ENCODE data around the gene SLAMF1. TPM values are rescaled to one million over a fixed set of nuclear protein-coding genes. Genes with fewer than 3 reads are reported as not detected.

The SLAMF1 gene
- total and polyA plus RNA-seq, 2 of the 13 experiments (the other 11 are each of a cell fraction or from before 2014, with no cell fraction given) = not detected

GRCh38 chr1:160580221-160580812, 66.5 kb downstream of the SLAMF1 start:
- H2AFZ ChIP-seq (ENCODE audit: low read length) = no peak overlapping the region
- TF ChIP-seq PHF21A (CRISPR knock-in tag; IDR thresholded peaks at IDR 0.05) (no peak), IKZF4 (CRISPR knock-in tag; IDR thresholded peaks at IDR 0.05; ENCODE audit: borderline replicate concordance, low read depth, not compliant biosample characterization) (no peak), ZNF766 (CRISPR knock-in tag; IDR thresholded peaks at IDR 0.05; ENCODE audit: borderline replicate concordance) (no peak), KLF6 (CRISPR knock-in tag; IDR thresholded peaks at IDR 0.05) (no peak), ZKSCAN8 (CRISPR knock-in tag; IDR thresholded peaks at IDR 0.05; ENCODE audit: borderline replicate concordance) (no peak), AHDC1 (CRISPR knock-in tag; IDR thresholded peaks at IDR 0.05; ENCODE audit: borderline replicate concordance) (no peak), ZNF746 (CRISPR knock-in tag; IDR thresholded peaks at IDR 0.05) (no peak), BRCA1 (CRISPR knock-in tag; IDR thresholded peaks at IDR 0.05) (no peak)
- ChIA-PET POLR2A (no interaction called here), CTCF (ENCODE audit: low intra/inter-chr PET ratio, low total read pairs) (no interaction called here)
- H3K27ac ChIP-seq (ENCODE audit: extremely low read length, insufficient read depth, low read length) = no peak overlapping the region
- H3K27me3 ChIP-seq (ENCODE audit: control insufficient read depth in 1 of 2, insufficient read depth in 2 of 2, low read length in 2 of 2) = no peaks in the 10 kb centered on the region
- no CpG with 5 or more reads among the region's 1 CpG for WGBS (ENCODE audit: low lambda C conversion rate)
- no peaks in the 10 kb centered on the region for H3K79me2 ChIP-seq (ENCODE audit: insufficient read depth, low read length)
- in situ Hi-C loops (cut with HindIII; ENCODE audit: extremely low pct_ligation_motif_present, low pct_unique_long_range_greater_than_20kb) = no loop called here
- H3K9ac ChIP-seq (ENCODE audit: insufficient read depth, low read depth, low read length) = no peak overlapping the region
- ATAC-seq (no peak), FAIRE-seq (no peak), DNase-seq (ENCODE audit: low spot score) (no peak)
- intact Hi-C loops (cut with micrococcal nuclease; ENCODE audit: unreplicated experiment) = no loop called here
- no peak overlapping the region for H3K4me3 ChIP-seq (replicated peaks in 1 of 3; ENCODE audit: insufficient read depth in 1 of 3, low read depth in 2 of 3, low read length in 3 of 3)
- H3K36me3 ChIP-seq (replicated peaks in 1 of 2; ENCODE audit: control insufficient read depth in 1 of 2, insufficient read depth in 2 of 2, low read length in 2 of 2) = no peaks in the 10 kb centered on the region
- no peak overlapping the region for H3K4me2 ChIP-seq (ENCODE audit: low read depth, low read length)
- H4K20me1 ChIP-seq (ENCODE audit: insufficient read depth, low read length) = no peaks in the 10 kb centered on the region
- H3K9me3 ChIP-seq (ENCODE audit: low read length) = no peaks in the 10 kb centered on the region
- no TSS peak for BruUV-seq (replicated peaks)
- H3K4me1 ChIP-seq (ENCODE audit: insufficient read depth, low read length) = peaks cover 13% of the 10 kb centered on the region; the same call in 1 of the 2 replicates
